Right renal pelvis (tissue), 4 donors: ENCODE measurements around the gene CCDC126. TPM values are rescaled to one million over a fixed set of nuclear protein-coding genes. Genes with fewer than 3 reads are reported as not detected.
"Not testable (repeated sequence)": the region's sequence is repeated elsewhere in the genome, so short reads cannot be mapped to it uniquely, and the experiment has no call there.

Experiments used
- DNase-seq, 4 donors: peaks; one replicate each; pipeline ENCODE4 v3.0.0-alpha.2; 2013; ENCODE audit warnings: low read depth in 4 of 4, low spot score in 3 of 4, missing footprints in 1 of 4
- polyA plus RNA-seq, 4 donors: library from polyadenylated mRNA; unstranded; fragments of 120-200 nt; gene quantifications; one replicate each; pipeline ENCODE4 v1.2.1, GENCODE V29; 2013; ENCODE audit not compliant: insufficient read length in 4 of 4

CCDC126 gene
- 10 to 100 TPM; 17.4 to 21.6 (median 20.4) TPM for polyA plus RNA-seq

- DNase-seq = peak; percentile 81 to 88 (median 87)
Observed at GRCh38 chr7:23597094-23598091, at the start of gene CCDC126. TSS of gene CCDC126 (plus strand) at chr7:23597382. CDS start at chr7:23611316, 13,934 bp downstream.

- DNase-seq = no peak
Observed at GRCh38 chr7:23547662-23548061, 49.5 kb upstream of the CCDC126 start.

GRCh38 chr7:23558303-23558702, 38.9 kb upstream of the CCDC126 start:
- no peak for DNase-seq

- DNase-seq = peak; percentile 50 to 69 (median 58)
Observed at GRCh38 chr7:23570592-23571200, 26.5 kb upstream of the CCDC126 start.

- DNase-seq = not testable (repeated sequence)
Observed at GRCh38 chr7:23581975-23582374, 15.2 kb upstream of the CCDC126 start.

GRCh38 chr7:23585304-23585703, 11.9 kb upstream of the CCDC126 start:
- not testable (repeated sequence) for DNase-seq

- DNase-seq = no peak
Observed at GRCh38 chr7:23586159-23586558, 11.0 kb upstream of the CCDC126 start.

GRCh38 chr7:23590529-23590928, 6.7 kb upstream of the CCDC126 start:
- DNase-seq = no peak

GRCh38 chr7:23593706-23594105, 3.5 kb upstream of the CCDC126 start:
- no peak for DNase-seq

- no peak for DNase-seq
Observed at GRCh38 chr7:23594879-23595604, 2.1 kb upstream of the CCDC126 start.

- no peak for DNase-seq
Observed at GRCh38 chr7:23598296-23598695, 1.1 kb downstream of the CCDC126 start.

- DNase-seq = no peak
Observed at GRCh38 chr7:23600236-23600635, 3.1 kb downstream of the CCDC126 start.

GRCh38 chr7:23603632-23604295, 6.6 kb downstream of the CCDC126 start:
- DNase-seq = no peak

- no peak for DNase-seq
Observed at GRCh38 chr7:23604296-23604640, 7.1 kb downstream of the CCDC126 start.

- no peak for DNase-seq
Observed at GRCh38 chr7:23607130-23607529, 9.9 kb downstream of the CCDC126 start.

GRCh38 chr7:23607866-23608265, 10.7 kb downstream of the CCDC126 start:
- DNase-seq = no peak

- DNase-seq = no peak
Observed at GRCh38 chr7:23615331-23615730, 18.1 kb downstream of the CCDC126 start.

- DNase-seq = no peak
Observed at GRCh38 chr7:23616593-23616992, 19.4 kb downstream of the CCDC126 start.

- no peak for DNase-seq
Observed at GRCh38 chr7:23617482-23617881, 20.3 kb downstream of the CCDC126 start.

- no peak for DNase-seq
Observed at GRCh38 chr7:23618241-23618640, 21.1 kb downstream of the CCDC126 start.

GRCh38 chr7:23619141-23619540, 22.0 kb downstream of the CCDC126 start:
- DNase-seq = no peak
